HG03342 (cell line): ENCODE data around the gene HIVEP1.

Experiments used
- ATAC-seq: cut with Tn5 transposase; IDR thresholded peaks from one replicate; pipeline ENCODE4 v1.9.1; 2021; ENCODE audit warnings: mild to moderate bottlenecking, moderate library complexity; ENCODE audit not compliant: unreplicated experiment

HIVEP1 gene

GRCh38 chr6:12017263-12017662, 5.2 kb downstream of the HIVEP1 start:
- no peak for ATAC-seq

- ATAC-seq: no peak
Observed at GRCh38 chr6:12017876-12018401, 5.8 kb downstream of the HIVEP1 start.

GRCh38 chr6:12020187-12020791, 8.2 kb downstream of the HIVEP1 start:
- no peak for ATAC-seq

- ATAC-seq: no peak
Observed at GRCh38 chr6:12022481-12022880, 10.4 kb downstream of the HIVEP1 start.

GRCh38 chr6:12022953-12023388, 10.9 kb downstream of the HIVEP1 start:
- ATAC-seq: no peak

GRCh38 chr6:12024216-12024615, 12.1 kb downstream of the HIVEP1 start:
- ATAC-seq: no peak

GRCh38 chr6:12024699-12025434, 12.8 kb downstream of the HIVEP1 start:
- ATAC-seq: no peak

GRCh38 chr6:12026120-12026519, 14.0 kb downstream of the HIVEP1 start:
- ATAC-seq: no peak

- ATAC-seq: no peak
Observed at GRCh38 chr6:12026833-12027232, 14.7 kb downstream of the HIVEP1 start.

GRCh38 chr6:12028213-12028612, 16.1 kb downstream of the HIVEP1 start:
- no peak for ATAC-seq

- no peak for ATAC-seq
Observed at GRCh38 chr6:12029979-12030737, 18.0 kb downstream of the HIVEP1 start.

- ATAC-seq: no peak
Observed at GRCh38 chr6:12030993-12031550, 19.0 kb downstream of the HIVEP1 start.

GRCh38 chr6:12032783-12033573, 20.9 kb downstream of the HIVEP1 start:
- ATAC-seq: no peak

GRCh38 chr6:12033770-12034169, 21.7 kb downstream of the HIVEP1 start:
- no peak for ATAC-seq

- ATAC-seq: no peak
Observed at GRCh38 chr6:12034349-12034748, 22.2 kb downstream of the HIVEP1 start.

- ATAC-seq: no peak
Observed at GRCh38 chr6:12034837-12035236, 22.7 kb downstream of the HIVEP1 start.

GRCh38 chr6:12036766-12037165, 24.7 kb downstream of the HIVEP1 start:
- ATAC-seq: no peak

- no peak for ATAC-seq
Observed at GRCh38 chr6:12037798-12038197, 25.7 kb downstream of the HIVEP1 start.

GRCh38 chr6:12039540-12040459, 27.7 kb downstream of the HIVEP1 start:
- ATAC-seq: no peak
